Hindlimb muscle (tissue), 1 donor: Measurements from ENCODE around the gene DLK1. TPM values are rescaled to one million over a fixed set of nuclear protein-coding genes. Genes with fewer than 3 reads are reported as not detected.

ENCODE experiments used
- DNase-seq: peaks from one replicate; pipeline ENCODE4 v3.0.0-alpha.2; 2013
- polyA plus RNA-seq: library from polyadenylated mRNA; unstranded; fragments of 120-200 nt; gene quantifications from one replicate; pipeline ENCODE4 v1.2.1, GENCODE V29; 2013; ENCODE audit not compliant: insufficient read length

Gene DLK1
- polyA plus RNA-seq, 1 donor: 2,891 TPM

DNA sequence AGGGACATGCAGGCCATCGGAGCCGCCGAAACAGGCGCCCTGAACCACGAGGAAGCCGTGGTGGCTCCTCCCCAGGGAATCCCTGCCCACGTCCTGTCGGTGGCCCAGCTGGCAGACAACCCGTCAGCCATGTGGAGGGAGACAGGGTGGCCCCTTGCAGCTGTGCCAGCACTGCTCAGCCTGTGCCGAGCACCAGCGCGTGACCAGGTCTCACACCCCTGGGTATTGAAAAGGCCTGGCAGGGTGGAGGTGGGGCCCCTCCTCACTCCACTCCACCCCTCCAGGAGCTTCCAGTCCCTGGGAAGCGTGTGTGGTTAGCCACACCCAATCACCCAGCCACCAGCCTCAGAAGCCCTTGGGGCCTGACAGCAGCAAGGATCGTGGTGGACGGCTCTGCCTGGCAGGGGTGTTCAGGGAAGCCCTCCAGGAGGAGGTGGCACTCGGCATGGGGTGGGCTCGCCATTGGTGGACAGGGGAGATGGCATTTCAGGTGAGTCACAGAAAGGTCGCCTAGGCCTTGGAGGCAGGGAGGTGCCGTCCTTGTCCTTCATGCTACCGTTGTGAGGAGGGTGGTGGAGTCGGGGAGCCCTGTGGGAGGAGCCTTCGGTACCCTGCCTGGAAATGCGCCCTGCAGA lies 12.3 kb upstream of the DLK1 start:
- no peak for DNase-seq

DNA sequence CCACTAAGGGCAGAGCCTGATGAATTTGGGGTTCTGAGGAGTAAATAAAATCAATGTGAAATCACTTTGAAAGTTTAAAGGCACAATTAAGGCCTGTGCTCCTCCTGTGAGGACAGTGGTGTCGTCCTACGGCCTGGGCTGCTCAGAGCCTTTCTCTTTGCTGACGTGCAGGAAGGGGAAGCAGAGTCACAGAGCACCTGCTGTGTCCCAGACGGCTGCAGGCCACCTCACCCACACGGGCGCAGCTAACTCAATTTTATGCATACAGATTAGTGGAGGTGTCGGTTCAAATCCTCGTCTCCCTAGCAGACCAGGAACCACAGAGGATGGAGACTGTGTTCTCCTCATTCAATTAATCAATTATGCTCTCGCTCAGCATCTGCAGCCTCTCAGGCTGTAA lies 11.4 kb upstream of the DLK1 start:
- DNase-seq: no peak

DNA sequence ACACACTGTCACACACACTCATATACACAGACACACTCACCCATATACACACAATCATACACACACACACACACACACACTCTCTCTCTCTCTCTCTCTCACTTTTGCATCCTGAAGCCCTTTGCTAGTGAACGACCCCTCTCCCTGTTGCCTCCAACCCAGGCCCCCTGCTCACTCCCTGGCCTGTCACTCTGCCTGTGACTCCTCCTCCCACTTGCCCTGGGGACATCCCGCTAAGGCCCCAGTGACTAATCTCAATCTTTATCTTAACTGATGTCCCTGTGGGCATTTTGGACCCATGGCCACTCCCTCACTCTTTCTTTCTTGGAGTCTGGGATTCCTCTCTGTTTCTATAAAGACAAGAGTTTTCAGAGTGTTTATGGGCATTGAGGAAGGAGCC lies 10.9 kb upstream of the DLK1 start:
- DNase-seq: no peak

GRCh38 chr14:100717386-100717785 lies 9.3 kb upstream of the DLK1 start:
- DNase-seq: no peak

GRCh38 chr14:100719976-100720520 lies 6.6 kb upstream of the DLK1 start:
- DNase-seq: no peak

DNA sequence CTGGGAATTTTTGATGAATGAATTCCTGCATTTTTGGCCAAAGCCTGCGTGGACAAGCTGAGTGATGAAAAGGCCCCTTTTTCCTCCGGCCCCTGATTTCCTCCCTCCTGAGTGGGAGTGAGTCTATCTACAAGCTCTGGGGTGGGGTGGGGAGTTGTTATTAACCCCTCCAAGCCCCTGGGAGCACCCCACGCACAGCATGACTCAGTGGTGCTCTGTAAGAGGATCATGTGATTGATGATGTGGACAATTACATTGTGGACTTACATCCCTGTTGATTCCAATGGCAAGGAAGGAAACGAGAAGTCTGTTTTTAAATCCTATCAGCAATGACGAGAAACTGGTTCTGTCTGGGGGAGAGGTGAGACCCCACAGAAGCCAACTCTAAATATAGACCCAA lies 5.1 kb upstream of the DLK1 start:
- DNase-seq: no peak

- no peak for DNase-seq
These were observed 4.3 kb upstream of the DLK1 start for GRCh38 chr14:100722367-100722766.

GRCh38 chr14:100723135-100723829 lies 3.4 kb upstream of the DLK1 start:
- no peak for DNase-seq

DNA sequence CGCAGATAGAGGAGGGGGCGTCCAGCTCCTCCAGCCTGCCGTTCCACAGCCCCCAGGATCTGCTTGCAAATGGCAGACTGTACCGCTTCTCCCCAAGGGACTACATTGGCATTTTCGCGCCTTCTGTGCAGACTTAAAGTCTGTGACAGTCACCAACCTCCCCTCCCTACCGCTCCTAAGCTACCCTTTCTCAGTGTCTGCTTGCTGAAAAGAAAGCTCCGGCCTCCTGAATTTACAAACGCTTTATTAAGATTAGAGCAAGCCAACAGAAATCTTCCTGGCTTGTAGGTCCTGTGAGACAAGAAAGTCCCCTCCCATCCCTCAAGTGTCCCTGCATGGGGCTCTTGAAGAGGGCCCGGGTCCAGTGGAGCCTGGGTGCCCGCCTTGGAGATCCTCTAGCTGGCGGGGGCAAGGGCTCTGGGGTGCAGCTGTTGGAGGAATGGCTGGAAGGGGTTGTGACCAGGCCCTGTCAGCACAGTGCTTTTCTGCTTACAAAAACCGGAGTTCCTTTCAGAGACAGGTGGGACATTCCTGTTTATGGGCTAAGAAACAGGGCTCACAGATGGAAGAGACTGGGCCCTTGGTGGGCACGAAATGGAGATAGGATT lies 2.8 kb upstream of the DLK1 start:
- no peak for DNase-seq

GRCh38 chr14:100724536-100724935 lies 2.2 kb upstream of the DLK1 start:
- no peak for DNase-seq

DNA sequence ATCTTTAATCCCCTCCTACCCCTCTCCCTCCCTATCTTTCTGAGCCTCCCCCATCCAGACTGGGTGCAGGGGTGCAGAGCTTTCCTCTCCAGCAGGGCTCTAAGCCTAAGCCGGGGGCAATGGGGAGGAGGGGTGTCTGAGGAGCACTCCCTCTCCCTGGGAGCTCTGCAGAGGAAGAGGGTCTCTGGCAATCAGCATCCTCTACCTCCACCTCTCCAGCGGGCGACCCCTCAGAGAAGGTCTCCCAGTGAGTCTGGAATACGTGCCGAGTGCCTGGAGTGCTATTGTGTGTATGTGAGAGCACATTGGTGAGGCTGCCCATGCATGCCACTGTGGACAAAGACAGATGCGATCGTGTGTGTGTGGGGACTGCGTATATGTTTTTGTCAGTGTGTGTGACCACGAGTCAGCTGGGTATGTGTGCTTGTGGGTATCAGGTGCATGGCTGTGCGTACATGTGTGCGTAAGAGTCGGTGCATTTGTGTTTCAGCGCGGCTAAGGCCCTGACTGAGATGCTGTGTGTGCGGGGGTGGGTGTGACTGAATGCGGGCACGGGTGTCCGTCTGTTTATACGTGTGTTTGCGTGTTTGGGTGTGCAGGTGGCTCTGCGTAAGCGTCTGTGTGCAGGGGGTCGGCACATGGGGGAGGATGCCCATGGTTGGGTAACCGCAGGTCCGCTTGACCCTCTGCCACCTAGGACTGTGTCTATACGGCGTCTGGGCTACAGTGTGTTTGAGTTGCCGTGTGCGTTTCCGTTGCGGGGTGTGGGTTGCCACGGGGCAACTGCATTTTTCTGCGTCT lies 905 bp upstream of the DLK1 start:
- DNase-seq: no peak

GRCh38 chr14:100727086-100727872 lies 587 bp downstream of the DLK1 start:
- DNase-seq: no peak

DNA sequence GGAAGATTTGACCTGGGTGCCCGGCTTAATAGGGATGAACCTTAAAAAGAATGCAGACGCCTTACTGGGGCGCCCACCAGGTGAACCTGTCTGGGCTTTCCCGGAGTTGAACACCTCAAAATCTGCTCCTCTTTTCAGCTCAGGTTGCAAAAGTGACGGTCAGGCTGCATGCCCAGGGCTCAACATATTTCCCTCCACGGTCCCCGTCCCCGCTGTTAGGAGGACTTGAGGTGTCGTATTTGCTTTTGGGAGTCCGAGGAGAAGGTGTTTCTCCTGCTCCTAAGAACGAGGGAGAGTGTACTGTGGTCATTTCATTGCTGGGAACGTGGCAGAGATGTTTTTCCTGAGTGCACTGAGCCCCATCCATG lies 1.2 kb downstream of the DLK1 start:
- no peak for DNase-seq

- no peak for DNase-seq
These were observed 2.3 kb downstream of the DLK1 start for GRCh38 chr14:100728962-100729361.

DNA sequence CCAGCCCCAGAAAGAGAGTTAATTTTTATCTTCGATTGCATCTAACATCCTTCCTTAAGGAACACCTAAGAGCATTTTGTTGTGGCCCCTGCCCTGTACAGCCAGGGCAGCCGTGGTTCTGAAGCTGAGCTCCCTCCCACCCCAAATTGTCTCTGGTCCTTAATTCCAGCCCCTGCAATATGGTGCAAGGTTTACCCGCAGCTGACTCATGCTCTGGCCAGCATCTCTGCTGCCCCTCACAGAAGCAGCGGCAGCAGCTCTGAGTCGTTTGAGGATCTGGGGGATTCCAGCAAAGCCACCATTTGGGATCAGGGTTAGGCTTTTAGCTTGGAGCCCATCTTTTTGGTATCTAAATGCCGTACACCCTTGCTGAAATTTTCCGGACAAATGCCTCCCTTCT lies 3.3 kb downstream of the DLK1 start:
- DNase-seq: no peak

GRCh38 chr14:100730581-100730980 lies 3.9 kb downstream of the DLK1 start:
- DNase-seq: no peak

GRCh38 chr14:100731011-100731670 lies 4.4 kb downstream of the DLK1 start:
- no peak for DNase-seq

GRCh38 chr14:100731846-100732765 lies 5.4 kb downstream of the DLK1 start:
- DNase-seq: no peak

GRCh38 chr14:100732766-100733100 lies 6.0 kb downstream of the DLK1 start:
- no peak for DNase-seq

GRCh38 chr14:100733152-100733850 lies 6.6 kb downstream of the DLK1 start:
- DNase-seq: no peak
